Parathyroid adenoma (tissue), 2 donors: ENCODE results near the gene TUBA4B.

Experiments
- H2AFZ ChIP-seq: fragments of 300-600 bp; sonication (generic); one replicate; pipeline ENCODE4 v1.7.0; 2017; ENCODE audit warnings: antibody characterized with exemption, mild to moderate bottlenecking
- H3K27ac ChIP-seq: fragments of 300-600 bp; sonication (generic); one replicate; pipeline ENCODE4 v1.7.0; 2017
- H3K27me3 ChIP-seq: fragments of 300-600 bp; sonication (generic); one replicate; pipeline ENCODE4 v1.7.0; 2017; ENCODE audit warnings: low read length; ENCODE audit not compliant: control insufficient read depth, insufficient read depth
- H3K36me3 ChIP-seq: fragments of 300-600 bp; sonication (generic); one replicate; pipeline ENCODE4 v1.7.0; 2017; ENCODE audit warnings: low read length; ENCODE audit not compliant: control insufficient read depth, insufficient read depth
- H3K4me1 ChIP-seq: fragments of 300-600 bp; sonication (generic); one replicate; pipeline ENCODE4 v1.7.0; 2017; ENCODE audit warnings: control low read depth
- H3K4me2 ChIP-seq: fragments of 300-600 bp; sonication (generic); one replicate; pipeline ENCODE4 v1.7.0; 2017; ENCODE audit warnings: low read length
- H3K4me3 ChIP-seq: fragments of 300-600 bp; sonication (generic); one replicate; pipeline ENCODE4 v1.7.0; 2017; ENCODE audit warnings: low read depth, low read length
- H3K79me2 ChIP-seq: fragments of 300-600 bp; sonication (generic); one replicate; pipeline ENCODE4 v1.7.0; 2017; ENCODE audit warnings: control low read depth
- H3K9ac ChIP-seq: fragments of 300-600 bp; sonication (generic); one replicate; pipeline ENCODE4 v1.7.0; 2017; ENCODE audit warnings: mild to moderate bottlenecking
- H3K9me3 ChIP-seq: fragments of 300-600 bp; sonication (generic); one replicate; pipeline ENCODE4 v1.7.0; 2017; ENCODE audit warnings: low read length; ENCODE audit not compliant: control insufficient read depth
- TF ChIP-seq, protein P1 (sequence below): fragments of 300-600 bp; sonication (generic); IDR thresholded peaks from one replicate; pipeline ENCODE4 v1.7.0; 2017; ENCODE audit warnings: antibody characterized with exemption, mild to moderate bottlenecking
- donor health status: primary hyperparathyroidism.

TUBA4B gene

GRCh38 chr2:219296142-219296541, 43.1 kb downstream of the TUBA4B start:
- H3K4me2 ChIP-seq: no peak overlapping the region
- no peaks in the 10 kb centered on the region for H3K27me3 ChIP-seq
- H3K4me1 ChIP-seq: peaks cover 6% of the 10 kb centered on the region
- no peak overlapping the region for H3K27ac ChIP-seq
- peaks cover 2% of the 10 kb centered on the region for H3K79me2 ChIP-seq
- no peaks in the 10 kb centered on the region for H3K36me3 ChIP-seq
- H3K9ac ChIP-seq: no peak overlapping the region
- TF ChIP-seq, protein P1, sequence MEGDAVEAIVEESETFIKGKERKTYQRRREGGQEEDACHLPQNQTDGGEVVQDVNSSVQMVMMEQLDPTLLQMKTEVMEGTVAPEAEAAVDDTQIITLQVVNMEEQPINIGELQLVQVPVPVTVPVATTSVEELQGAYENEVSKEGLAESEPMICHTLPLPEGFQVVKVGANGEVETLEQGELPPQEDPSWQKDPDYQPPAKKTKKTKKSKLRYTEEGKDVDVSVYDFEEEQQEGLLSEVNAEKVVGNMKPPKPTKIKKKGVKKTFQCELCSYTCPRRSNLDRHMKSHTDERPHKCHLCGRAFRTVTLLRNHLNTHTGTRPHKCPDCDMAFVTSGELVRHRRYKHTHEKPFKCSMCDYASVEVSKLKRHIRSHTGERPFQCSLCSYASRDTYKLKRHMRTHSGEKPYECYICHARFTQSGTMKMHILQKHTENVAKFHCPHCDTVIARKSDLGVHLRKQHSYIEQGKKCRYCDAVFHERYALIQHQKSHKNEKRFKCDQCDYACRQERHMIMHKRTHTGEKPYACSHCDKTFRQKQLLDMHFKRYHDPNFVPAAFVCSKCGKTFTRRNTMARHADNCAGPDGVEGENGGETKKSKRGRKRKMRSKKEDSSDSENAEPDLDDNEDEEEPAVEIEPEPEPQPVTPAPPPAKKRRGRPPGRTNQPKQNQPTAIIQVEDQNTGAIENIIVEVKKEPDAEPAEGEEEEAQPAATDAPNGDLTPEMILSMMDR: no peak
- H3K4me3 ChIP-seq: no peak overlapping the region
- H3K9me3 ChIP-seq: no peaks in the 10 kb centered on the region
- H2AFZ ChIP-seq: no peak overlapping the region

DNA sequence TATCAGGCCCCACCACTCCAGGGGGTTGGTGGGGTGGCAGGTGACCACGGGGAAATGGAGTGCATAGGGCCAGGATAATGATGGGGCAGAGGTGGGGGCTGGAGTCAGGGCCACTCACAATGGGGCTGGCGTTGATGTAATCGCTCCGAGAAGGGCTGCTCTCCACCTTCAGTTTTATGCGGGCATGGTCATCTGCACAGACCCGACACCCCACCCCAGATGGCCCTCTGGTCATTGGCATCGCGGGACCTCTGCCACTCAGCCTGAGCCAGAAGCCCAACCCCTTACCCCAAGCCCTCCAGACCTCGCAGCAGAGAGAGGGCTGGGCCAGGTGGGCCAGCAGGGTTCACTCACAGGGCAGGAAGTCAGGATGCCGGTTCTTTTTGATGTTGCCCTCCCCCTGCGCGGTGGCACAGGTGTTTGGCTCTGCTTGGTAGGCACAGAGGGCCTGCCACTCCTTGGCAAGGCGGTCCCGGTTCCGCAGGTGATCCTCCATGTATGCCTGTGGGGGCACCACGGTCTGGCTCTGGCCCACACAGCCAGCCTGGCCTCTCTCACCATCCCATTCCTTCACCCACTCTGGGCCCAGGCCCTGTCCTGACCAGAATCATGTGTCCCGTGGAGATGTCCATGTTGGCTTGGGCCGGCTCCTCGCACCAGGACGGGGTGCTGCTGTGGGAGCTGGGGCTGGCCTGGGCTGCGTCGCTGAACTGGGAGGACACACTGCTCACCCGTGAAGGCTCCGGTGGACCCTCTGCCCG, 43.8 kb downstream of the TUBA4B start:
- Histone ChIP-seq H3K4me3 (no peak overlapping the region), H3K4me1 (peaks cover 6% of the 10 kb centered on the region), H3K27me3 (no peaks in the 10 kb centered on the region), H3K36me3 (no peaks in the 10 kb centered on the region), H3K9me3 (no peaks in the 10 kb centered on the region), H3K27ac (no peak overlapping the region), H3K9ac (no peak overlapping the region), H2AFZ (no peak overlapping the region), H3K79me2 (peaks cover 2% of the 10 kb centered on the region), H3K4me2 (no peak overlapping the region)
- TF ChIP-seq, protein P1: no peak

- no peak overlapping the region for H2AFZ ChIP-seq
- TF ChIP-seq, protein P1: no peak
- peaks cover 6% of the 10 kb centered on the region for H3K4me1 ChIP-seq
- no peak overlapping the region for H3K27ac ChIP-seq
- H3K4me3 ChIP-seq: no peak overlapping the region
- peaks cover 2% of the 10 kb centered on the region for H3K79me2 ChIP-seq
- H3K4me2 ChIP-seq: no peak overlapping the region
- no peaks in the 10 kb centered on the region for H3K36me3 ChIP-seq
- no peaks in the 10 kb centered on the region for H3K27me3 ChIP-seq
- no peak overlapping the region for H3K9ac ChIP-seq
- no peaks in the 10 kb centered on the region for H3K9me3 ChIP-seq
These were observed 44.9 kb downstream of the TUBA4B start for GRCh38 chr2:219297766-219298456.

DNA sequence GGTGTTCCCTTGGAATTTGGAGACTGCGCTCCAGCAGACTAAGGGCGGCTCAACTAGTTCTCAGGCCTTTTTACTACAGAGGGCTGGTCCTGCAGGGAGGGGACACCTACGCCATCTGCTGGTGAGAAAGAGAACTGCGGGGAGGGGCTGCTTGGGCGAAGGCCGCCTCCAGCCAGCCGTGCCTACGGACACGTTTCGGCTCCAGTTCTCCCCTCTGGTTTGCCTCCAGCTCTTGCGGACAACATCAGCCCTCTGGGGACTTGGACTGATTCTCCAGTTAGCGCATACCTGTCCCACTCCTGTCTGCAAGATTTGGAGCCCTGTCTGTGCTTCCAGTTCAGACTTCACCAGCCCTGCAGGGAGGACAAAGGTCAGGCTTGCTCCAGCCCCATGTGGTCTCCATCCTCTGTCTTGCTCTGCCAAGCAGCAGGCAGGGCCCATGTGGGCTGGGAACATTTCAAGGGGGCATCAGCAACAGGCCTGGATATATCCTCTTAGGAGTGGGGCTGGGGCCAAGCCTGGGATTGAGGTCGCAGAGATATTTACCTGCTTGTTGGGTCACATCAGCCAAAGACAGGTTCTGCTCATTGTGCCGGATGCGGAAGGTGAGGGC, 45.8 kb downstream of the TUBA4B start:
- no peak overlapping the region for H3K27ac ChIP-seq
- H3K79me2 ChIP-seq: peaks cover 2% of the 10 kb centered on the region
- H3K4me3 ChIP-seq: no peak overlapping the region
- H3K27me3 ChIP-seq: no peaks in the 10 kb centered on the region
- H3K4me1 ChIP-seq: peaks cover 6% of the 10 kb centered on the region
- TF ChIP-seq, protein P1: peak; percentile 99
- no peaks in the 10 kb centered on the region for H3K9me3 ChIP-seq
- no peak overlapping the region for H3K4me2 ChIP-seq
- no peaks in the 10 kb centered on the region for H3K36me3 ChIP-seq
- peak overlapping the region; percentile 51 for H2AFZ ChIP-seq
- H3K9ac ChIP-seq: no peak overlapping the region
